GM15510 (cell line): Measurements from ENCODE around the gene DCC.

ENCODE experiments used
- POLR2A ChIP-seq: IDR thresholded peaks from 3 replicates; pipeline ENCODE4 v1.6.1; 2011; ENCODE audit warnings: borderline replicate concordance; ENCODE audit not compliant: insufficient read length; ENCODE audit errors: extremely low read depth

The DCC gene

GRCh38 chr18:52570975-52571374 is 231.0 kb downstream of the DCC start:
- no peak for TF ChIP-seq POLR2A

GRCh38 chr18:52572036-52573000 is 232.3 kb downstream of the DCC start:
- no peak for TF ChIP-seq POLR2A

DNA sequence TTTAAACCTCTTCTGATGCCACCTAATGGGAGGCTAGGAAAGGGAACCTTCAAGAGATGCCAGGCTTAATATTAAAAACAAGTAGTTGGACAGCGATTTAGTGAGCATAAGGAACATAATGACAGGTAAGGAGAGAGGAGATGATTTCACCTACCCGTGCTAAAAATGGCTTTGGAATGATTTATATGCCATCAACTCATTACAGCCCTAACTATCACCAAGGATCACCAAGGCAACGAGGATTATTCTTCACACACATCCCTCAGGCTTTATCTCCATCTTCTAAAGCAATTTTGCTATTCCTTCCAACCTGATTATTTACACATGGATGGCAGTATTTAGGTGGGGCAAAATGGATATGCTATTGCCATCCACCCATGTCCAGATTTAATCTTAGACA is 237.8 kb downstream of the DCC start:
- no peak for TF ChIP-seq POLR2A

- TF ChIP-seq POLR2A = no peak
Measured at GRCh38 chr18:52582061-52582460, 242.1 kb downstream of the DCC start.

DNA sequence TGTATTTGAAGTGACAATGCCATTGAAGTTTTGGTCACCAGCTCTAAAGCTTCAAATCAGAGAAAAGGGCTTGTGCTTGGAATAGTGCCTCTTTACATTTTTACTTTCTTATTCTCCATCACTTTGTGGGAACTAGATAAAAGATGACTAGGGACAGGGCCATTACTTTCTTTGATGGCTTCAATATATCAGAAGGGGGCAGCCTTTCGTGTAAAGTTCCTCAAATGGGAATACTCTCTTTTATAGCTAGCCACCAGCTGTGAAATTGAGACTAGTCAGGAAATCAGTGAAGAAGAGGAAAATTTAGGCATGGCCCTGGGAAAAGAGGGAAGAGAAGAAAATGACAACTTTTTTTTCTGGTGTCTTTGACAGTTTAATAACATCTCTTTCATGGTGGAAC is 242.5 kb downstream of the DCC start:
- TF ChIP-seq POLR2A = no peak

- TF ChIP-seq POLR2A = no peak
Measured at GRCh38 chr18:52588931-52589330, 248.9 kb downstream of the DCC start.

- no peak for TF ChIP-seq POLR2A
Measured at GRCh38 chr18:52596748-52597435, 256.9 kb downstream of the DCC start.

- no peak for TF ChIP-seq POLR2A
Measured at GRCh38 chr18:52598921-52599320, 258.9 kb downstream of the DCC start.

DNA sequence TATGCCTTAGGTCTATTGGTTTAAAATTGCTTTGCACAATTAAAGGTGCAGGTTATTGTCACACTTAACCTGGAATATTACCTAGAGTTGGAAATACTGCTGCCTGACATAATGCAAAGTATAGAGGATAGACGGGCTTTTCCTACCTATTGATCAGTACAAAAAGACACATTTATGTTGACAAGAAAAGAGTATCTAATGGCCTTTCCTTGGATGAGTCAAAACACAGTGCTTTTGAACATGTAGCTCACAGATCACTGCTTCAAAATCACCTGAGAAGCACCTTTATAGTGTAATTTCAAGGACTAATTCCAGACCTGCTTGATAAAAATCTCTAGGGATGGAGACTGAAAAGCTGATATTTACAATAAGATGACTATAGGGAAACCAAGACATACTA is 262.8 kb downstream of the DCC start:
- no peak for TF ChIP-seq POLR2A

DNA sequence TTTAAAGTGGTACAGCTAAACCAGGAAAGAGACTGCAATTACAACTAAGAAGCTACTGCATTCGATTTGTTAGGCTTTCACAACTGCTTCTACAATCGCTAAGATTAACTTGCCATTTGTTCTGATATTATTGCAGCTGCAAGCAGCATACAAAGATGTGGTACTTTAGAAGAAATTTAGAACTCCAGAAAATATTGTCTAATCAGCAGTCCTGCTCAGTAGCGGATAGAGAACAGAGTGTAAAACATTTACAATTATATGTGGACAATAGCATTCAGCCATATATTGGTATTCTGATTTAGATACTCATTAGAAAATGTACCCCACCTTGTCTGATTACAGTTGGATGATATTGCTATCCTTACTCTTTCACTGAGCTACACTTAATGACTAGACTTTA is 265.3 kb downstream of the DCC start:
- TF ChIP-seq POLR2A = no peak

GRCh38 chr18:52607985-52608384 is 268.0 kb downstream of the DCC start:
- TF ChIP-seq POLR2A = no peak

- no peak for TF ChIP-seq POLR2A
Measured at GRCh38 chr18:52610451-52611115, 270.6 kb downstream of the DCC start.

GRCh38 chr18:52612406-52612805 is 272.4 kb downstream of the DCC start:
- no peak for TF ChIP-seq POLR2A

DNA sequence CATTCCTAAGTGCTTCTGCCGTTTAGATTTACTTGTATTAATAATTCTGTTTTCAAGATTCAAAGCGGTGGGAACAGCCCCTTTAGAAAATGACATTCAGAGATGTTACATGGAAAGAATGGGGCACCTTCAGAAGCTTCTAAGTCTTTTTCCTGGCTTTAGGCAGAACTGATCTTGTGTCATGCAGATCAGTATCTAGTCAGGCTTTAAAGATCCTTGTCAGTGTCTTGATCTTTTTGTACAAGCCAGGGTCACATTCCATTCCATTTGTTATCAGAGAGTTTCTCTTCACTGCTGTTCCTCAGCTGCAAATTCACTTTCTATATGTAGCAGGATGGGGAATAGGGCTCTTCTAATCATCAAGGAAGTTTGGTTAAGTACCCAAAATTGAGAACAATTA is 275.3 kb downstream of the DCC start:
- no peak for TF ChIP-seq POLR2A

GRCh38 chr18:52615943-52616342 is 275.9 kb downstream of the DCC start:
- no peak for TF ChIP-seq POLR2A
